ENCODE measurements around the gene CMTM1.

The CMTM1 gene

GRCh38 chr16:66566051-66566901 is at the start of gene CMTM1:
Gene CMTM1 (plus strand): TSS chr16:66566439. CDS start chr16:66566514, 75 bp downstream.
- Histone ChIP-seq H3K9ac (ENCODE audit: low read depth, low read length) (no peak within 1 kb of the TSS), H3K4me2 (ENCODE audit: insufficient read depth, low read length) (no peak within 1 kb of the TSS), H3K79me2 (ENCODE audit: insufficient read depth, low read length) (peaks cover 44% of the 10 kb centered on the region), H2AFZ (ENCODE audit: low read depth, low read length) (no peak within 1 kb of the TSS), H3K9me3 (ENCODE audit: insufficient read depth, low read length, severe bottlenecking) (no peaks in the 10 kb centered on the region), H3K27ac (ENCODE audit: low read length) (no peak within 1 kb of the TSS), H3K4me3 (ENCODE audit: low read depth in 1 of 2, low read length in 2 of 2) (no peak within 1 kb of the TSS), H3K27me3 (ENCODE audit: insufficient read depth, low read length, poor library complexity) (no peaks in the 10 kb centered on the region), H3K36me3 (ENCODE audit: insufficient read depth, low read length) (peaks cover 66% of the 10 kb centered on the region), H4K20me1 (ENCODE audit: insufficient read depth, low read length) (peaks cover 22% of the 10 kb centered on the region), H3K4me1 (ENCODE audit: insufficient read depth, low read length) (peaks cover 18% of the 10 kb centered on the region)
- DNase-seq (no peak), ATAC-seq (ENCODE audit: insufficient read depth, low read depth) (no peak)
- TF ChIP-seq CTCF (IDR thresholded peaks at IDR 0.05; ENCODE audit: borderline replicate concordance, extremely low read depth, low read length, poor library complexity, severe bottlenecking) (no peak), EZH2 (IDR thresholded peaks at IDR 0.05; ENCODE audit: borderline replicate concordance, low read depth, low read length, severe bottlenecking) (no peak)

GRCh38 chr16:66516509-66516807 is 49.8 kb upstream of the CMTM1 start:
- Histone ChIP-seq H3K4me1 (ENCODE audit: insufficient read depth, low read length) (peaks cover 40% of the 10 kb centered on the region), H3K79me2 (ENCODE audit: insufficient read depth, low read length) (peaks cover 2% of the 10 kb centered on the region; the same call in 1 of the 2 replicates), H3K9me3 (ENCODE audit: insufficient read depth, low read length, severe bottlenecking) (no peaks in the 10 kb centered on the region), H3K27ac (ENCODE audit: low read length) (peak overlapping the region; percentile 81), H2AFZ (ENCODE audit: low read depth, low read length) (no peak overlapping the region), H4K20me1 (ENCODE audit: insufficient read depth, low read length) (no peaks in the 10 kb centered on the region), H3K36me3 (ENCODE audit: insufficient read depth, low read length) (peaks cover 18% of the 10 kb centered on the region; the same call in 1 of the 2 replicates), H3K9ac (ENCODE audit: low read depth, low read length) (peak overlapping the region; percentile 25; the same call in 1 of the 2 replicates), H3K27me3 (ENCODE audit: insufficient read depth, low read length, poor library complexity) (no peaks in the 10 kb centered on the region), H3K4me3 (ENCODE audit: low read depth in 1 of 2, low read length in 2 of 2) (no peak overlapping the region), H3K4me2 (ENCODE audit: insufficient read depth, low read length) (no peak overlapping the region)
- DNase-seq (no peak), ATAC-seq (ENCODE audit: insufficient read depth, low read depth) (peak; percentile 7; the same call in 2 of the 3 replicates)
- no peak for TF ChIP-seq EZH2 (IDR thresholded peaks at IDR 0.05; ENCODE audit: borderline replicate concordance, low read depth, low read length, severe bottlenecking)
- TF ChIP-seq CTCF (IDR thresholded peaks at IDR 0.05; ENCODE audit: borderline replicate concordance, extremely low read depth, low read length, poor library complexity, severe bottlenecking): no peak

- Histone ChIP-seq H3K4me3 (ENCODE audit: low read depth in 1 of 2, low read length in 2 of 2) (no peak overlapping the region), H2AFZ (ENCODE audit: low read depth, low read length) (no peak overlapping the region), H4K20me1 (ENCODE audit: insufficient read depth, low read length) (no peaks in the 10 kb centered on the region), H3K4me2 (ENCODE audit: insufficient read depth, low read length) (no peak overlapping the region), H3K9ac (ENCODE audit: low read depth, low read length) (0 out of 2 replicates have a peak overlapping the region, but pooled peaks have one; percentile 25), H3K9me3 (ENCODE audit: insufficient read depth, low read length, severe bottlenecking) (no peaks in the 10 kb centered on the region), H3K27ac (ENCODE audit: low read length) (peak overlapping the region; percentile 81), H3K36me3 (ENCODE audit: insufficient read depth, low read length) (peaks cover 18% of the 10 kb centered on the region; the same call in 1 of the 2 replicates), H3K4me1 (ENCODE audit: insufficient read depth, low read length) (peaks cover 45% of the 10 kb centered on the region), H3K79me2 (ENCODE audit: insufficient read depth, low read length) (peaks cover 2% of the 10 kb centered on the region; the same call in 1 of the 2 replicates), H3K27me3 (ENCODE audit: insufficient read depth, low read length, poor library complexity) (no peaks in the 10 kb centered on the region)
- no peak for TF ChIP-seq EZH2 (IDR thresholded peaks at IDR 0.05; ENCODE audit: borderline replicate concordance, low read depth, low read length, severe bottlenecking)
- no peak for TF ChIP-seq CTCF (IDR thresholded peaks at IDR 0.05; ENCODE audit: borderline replicate concordance, extremely low read depth, low read length, poor library complexity, severe bottlenecking)
- DNase-seq: peak; percentile 73
- peak; percentile 71 for ATAC-seq (ENCODE audit: insufficient read depth, low read depth)
These were observed 49.2 kb upstream of the CMTM1 start for GRCh38 chr16:66516808-66517585.

Data from DND-41 (cell line).